ENCODE measurements around the gene GEMIN5.

Gene GEMIN5

GRCh38 chr5:154850255-154851062, 87.6 kb downstream of the GEMIN5 start, which contains the start of gene FAXDC2:
Gene FAXDC2, minus strand, starts transcription at chr5:154850603. Its CDS starts 12,425 bp downstream, at chr5:154838178.
- Histone ChIP-seq H2AFZ (peak within 1 kb of the TSS; percentile 68), H3K36me3 (ENCODE audit: control insufficient read depth, insufficient read depth, low read length) (no peaks in the 10 kb centered on the region), H3K27me3 (ENCODE audit: control insufficient read depth, insufficient read depth, low read length) (no peaks in the 10 kb centered on the region), H3K27ac (peak within 1 kb of the TSS; percentile 87), H3K4me2 (ENCODE audit: low read length) (peak within 1 kb of the TSS; percentile 83), H3K4me3 (ENCODE audit: low read depth, low read length) (peak within 1 kb of the TSS; percentile 94), H3K9me3 (ENCODE audit: control insufficient read depth, low read length) (no peaks in the 10 kb centered on the region), H3K4me1 (peaks cover 29% of the 10 kb centered on the region), H3K9ac (peak within 1 kb of the TSS; percentile 9), H3K79me2 (peaks cover 26% of the 10 kb centered on the region)
- TF ChIP-seq, protein P1, sequence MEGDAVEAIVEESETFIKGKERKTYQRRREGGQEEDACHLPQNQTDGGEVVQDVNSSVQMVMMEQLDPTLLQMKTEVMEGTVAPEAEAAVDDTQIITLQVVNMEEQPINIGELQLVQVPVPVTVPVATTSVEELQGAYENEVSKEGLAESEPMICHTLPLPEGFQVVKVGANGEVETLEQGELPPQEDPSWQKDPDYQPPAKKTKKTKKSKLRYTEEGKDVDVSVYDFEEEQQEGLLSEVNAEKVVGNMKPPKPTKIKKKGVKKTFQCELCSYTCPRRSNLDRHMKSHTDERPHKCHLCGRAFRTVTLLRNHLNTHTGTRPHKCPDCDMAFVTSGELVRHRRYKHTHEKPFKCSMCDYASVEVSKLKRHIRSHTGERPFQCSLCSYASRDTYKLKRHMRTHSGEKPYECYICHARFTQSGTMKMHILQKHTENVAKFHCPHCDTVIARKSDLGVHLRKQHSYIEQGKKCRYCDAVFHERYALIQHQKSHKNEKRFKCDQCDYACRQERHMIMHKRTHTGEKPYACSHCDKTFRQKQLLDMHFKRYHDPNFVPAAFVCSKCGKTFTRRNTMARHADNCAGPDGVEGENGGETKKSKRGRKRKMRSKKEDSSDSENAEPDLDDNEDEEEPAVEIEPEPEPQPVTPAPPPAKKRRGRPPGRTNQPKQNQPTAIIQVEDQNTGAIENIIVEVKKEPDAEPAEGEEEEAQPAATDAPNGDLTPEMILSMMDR (IDR thresholded peaks at IDR 0.05) = no peak

- peak overlapping the region; percentile 9 for H3K9ac ChIP-seq
- H3K27me3 ChIP-seq (ENCODE audit: control insufficient read depth, insufficient read depth, low read length) = no peaks in the 10 kb centered on the region
- peaks cover 34% of the 10 kb centered on the region for H3K4me1 ChIP-seq
- peak overlapping the region; percentile 87 for H3K27ac ChIP-seq
- no peaks in the 10 kb centered on the region for H3K9me3 ChIP-seq (ENCODE audit: control insufficient read depth, low read length)
- TF ChIP-seq, protein P1 (IDR thresholded peaks at IDR 0.05) = no peak
- H3K4me3 ChIP-seq (ENCODE audit: low read depth, low read length) = peak overlapping the region; percentile 94
- no peaks in the 10 kb centered on the region for H3K36me3 ChIP-seq (ENCODE audit: control insufficient read depth, insufficient read depth, low read length)
- H3K79me2 ChIP-seq = peaks cover 26% of the 10 kb centered on the region
- H3K4me2 ChIP-seq (ENCODE audit: low read length) = peak overlapping the region; percentile 83
- peak overlapping the region; percentile 68 for H2AFZ ChIP-seq
These were observed 88.2 kb downstream of the GEMIN5 start for GRCh38 chr5:154849791-154850201.

DNA sequence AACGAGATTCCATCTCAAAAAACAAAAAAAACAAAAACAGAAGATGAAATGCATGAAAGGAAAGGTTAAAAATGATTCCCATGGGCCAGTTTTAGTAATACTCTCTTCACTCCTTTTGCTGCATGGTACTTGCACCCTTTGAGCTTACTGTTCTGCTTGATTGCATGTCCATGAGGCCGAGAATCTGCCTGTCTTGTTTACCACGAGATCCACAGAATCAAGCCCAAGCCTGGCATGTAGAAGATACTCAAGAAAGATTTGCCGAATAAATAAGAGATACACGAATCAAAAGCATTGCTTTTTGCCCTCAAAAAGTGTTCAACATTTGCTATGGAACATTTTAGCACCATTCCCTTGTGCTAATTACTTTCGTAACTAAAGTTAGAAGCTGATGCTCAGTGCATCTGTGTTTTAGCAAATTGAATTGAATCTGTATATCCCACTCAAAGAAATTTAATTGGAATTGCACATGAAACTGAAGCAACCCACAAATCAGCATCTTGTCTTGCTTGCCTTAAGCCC, 88.7 kb downstream of the GEMIN5 start:
- Histone ChIP-seq H3K4me1 (peaks cover 36% of the 10 kb centered on the region), H3K27me3 (ENCODE audit: control insufficient read depth, insufficient read depth, low read length) (no peaks in the 10 kb centered on the region), H2AFZ (no peak overlapping the region), H3K27ac (peak overlapping the region; percentile 87), H3K79me2 (peaks cover 26% of the 10 kb centered on the region), H3K36me3 (ENCODE audit: control insufficient read depth, insufficient read depth, low read length) (no peaks in the 10 kb centered on the region), H3K9ac (peak overlapping the region; percentile 9), H3K4me3 (ENCODE audit: low read depth, low read length) (peak overlapping the region; percentile 94), H3K9me3 (ENCODE audit: control insufficient read depth, low read length) (no peaks in the 10 kb centered on the region), H3K4me2 (ENCODE audit: low read length) (peak overlapping the region; percentile 83)
- TF ChIP-seq, protein P1 (IDR thresholded peaks at IDR 0.05) = no peak

DNA sequence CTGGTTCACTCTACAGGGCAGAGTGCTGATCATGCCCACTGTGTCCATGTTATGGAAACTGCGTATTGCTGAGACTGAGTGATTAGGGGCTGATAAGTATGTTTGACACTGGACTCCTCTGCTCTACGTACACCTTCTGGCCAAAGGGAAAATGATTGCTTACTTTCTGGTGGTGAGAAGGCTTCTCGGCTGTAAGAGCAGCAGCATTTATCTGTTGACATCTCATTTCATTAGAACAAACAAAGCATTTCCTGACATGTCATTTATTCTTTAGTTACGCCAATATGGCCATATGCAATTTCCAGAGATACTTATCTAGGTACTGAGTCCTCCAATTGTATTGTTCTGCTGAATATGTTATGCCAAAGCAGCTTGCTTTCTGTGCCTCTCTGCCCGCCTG, 93.2 kb downstream of the GEMIN5 start:
- Histone ChIP-seq H3K27me3 (ENCODE audit: control insufficient read depth, insufficient read depth, low read length) (no peaks in the 10 kb centered on the region), H3K4me3 (ENCODE audit: low read depth, low read length) (peak overlapping the region; percentile 34), H3K4me1 (peaks cover 44% of the 10 kb centered on the region), H3K79me2 (peaks cover 29% of the 10 kb centered on the region), H3K9me3 (ENCODE audit: control insufficient read depth, low read length) (no peaks in the 10 kb centered on the region), H3K27ac (peak overlapping the region; percentile 87), H3K36me3 (ENCODE audit: control insufficient read depth, insufficient read depth, low read length) (no peaks in the 10 kb centered on the region), H3K4me2 (ENCODE audit: low read length) (peak overlapping the region; percentile 84), H3K9ac (no peak overlapping the region), H2AFZ (peak overlapping the region; percentile 8)
- TF ChIP-seq, protein P1 (IDR thresholded peaks at IDR 0.05) = no peak
